ENCODE results near the gene MARCKS. TPM values are rescaled to one million over a fixed set of nuclear protein-coding genes. Genes with fewer than 3 reads are reported as not detected.

Gene MARCKS, protein sequence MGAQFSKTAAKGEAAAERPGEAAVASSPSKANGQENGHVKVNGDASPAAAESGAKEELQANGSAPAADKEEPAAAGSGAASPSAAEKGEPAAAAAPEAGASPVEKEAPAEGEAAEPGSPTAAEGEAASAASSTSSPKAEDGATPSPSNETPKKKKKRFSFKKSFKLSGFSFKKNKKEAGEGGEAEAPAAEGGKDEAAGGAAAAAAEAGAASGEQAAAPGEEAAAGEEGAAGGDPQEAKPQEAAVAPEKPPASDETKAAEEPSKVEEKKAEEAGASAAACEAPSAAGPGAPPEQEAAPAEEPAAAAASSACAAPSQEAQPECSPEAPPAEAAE
- 11.1 to 16.6 TPM (median 16.4 TPM) in 5 replicates for total RNA-seq (2022; extraction: Qiagen RNA extraction)

GRCh38 chr6:113856625-113857555 is at the start of gene MARCKS:
Gene MARCKS, plus strand, starts transcription at chr6:113857345. Its CDS starts 401 bp downstream, at chr6:113857746.

Other genes with a start within 250 kb of the MARCKS start
- 73.5 to 96.8 TPM (median 78.8 TPM) in 5 replicates for gene HDAC2, start 113.8 kb downstream of the MARCKS start, total RNA-seq (2022; extraction: Qiagen RNA extraction)

All from A549 treated with AZD2906 at 1 μM for 4 hours (cell line).